ENCODE data around the gene IRF8. TPM values are rescaled to one million over a fixed set of nuclear protein-coding genes. Genes with fewer than 3 reads are reported as not detected.
"Not testable (repeated sequence)": the region's sequence is repeated elsewhere in the genome, so short reads cannot be mapped to it uniquely, and the experiment has no call there.

The IRF8 gene
- total RNA-seq, 2 donors from 2014 or later = 41.9 to 48.7 TPM

- ATAC-seq (no peak), DNase-seq (no peak)
- intact Hi-C loops (cut with DNase I, micrococcal nuclease) = no loop called here
Measured at GRCh38 chr16:85885537-85885936, 13.4 kb upstream of the IRF8 start.

GRCh38 chr16:85888405-85889331 lies 10.3 kb upstream of the IRF8 start:
- intact Hi-C loops (cut with DNase I, micrococcal nuclease) = no loop called here
- DNase-seq = no peak
- ATAC-seq = no peak

- ATAC-seq = peak; percentile 82
- intact Hi-C loops (cut with DNase I, micrococcal nuclease) = no loop called here
- peak in 1 of 2 donors; percentile 58 for DNase-seq
Measured at GRCh38 chr16:85891033-85891775, 7.8 kb upstream of the IRF8 start.

- intact Hi-C loops (cut with DNase I, micrococcal nuclease) = no loop called here
Measured at GRCh38 chr16:85891776-85892166, 7.2 kb upstream of the IRF8 start.

GRCh38 chr16:85892760-85893159 lies 6.2 kb upstream of the IRF8 start:
- ATAC-seq = no peak
- intact Hi-C loops (cut with DNase I, micrococcal nuclease) = no loop called here
- no peak for DNase-seq

More at GRCh38 chr16:85891776-85892166, 7.2 kb upstream of the IRF8 start:
- ATAC-seq (peak; percentile 82), DNase-seq (no peak)

- intact Hi-C loops (cut with DNase I, micrococcal nuclease) = no loop called here
- DNase-seq = peak; percentile 62 to 63
- ATAC-seq = peak; percentile 52
Measured at GRCh38 chr16:85894266-85894665, 4.7 kb upstream of the IRF8 start.

- intact Hi-C loops (cut with DNase I, micrococcal nuclease) = no loop called here
- no peak for DNase-seq
- peak; percentile 18 for ATAC-seq
Measured at GRCh38 chr16:85897382-85897781, 1.6 kb upstream of the IRF8 start.

GRCh38 chr16:85899444-85899843 lies 482 bp downstream of the IRF8 start:
- ATAC-seq (no peak), DNase-seq (no peak)
- intact Hi-C loops (cut with DNase I, micrococcal nuclease) = no loop called here

- ATAC-seq (peak; percentile 42), DNase-seq (no peak)
- intact Hi-C loops (cut with DNase I, micrococcal nuclease) = no loop called here
Measured at GRCh38 chr16:85900027-85900792, 1.2 kb downstream of the IRF8 start.

GRCh38 chr16:85901110-85901509 lies 2.1 kb downstream of the IRF8 start:
- DNase-seq = no peak
- ATAC-seq = no peak
- intact Hi-C loops (cut with DNase I, micrococcal nuclease) = no loop called here

GRCh38 chr16:85901773-85902365 lies 2.9 kb downstream of the IRF8 start:
- no peak for DNase-seq
- intact Hi-C loops (cut with DNase I, micrococcal nuclease) = no loop called here
- peak; percentile 10 for ATAC-seq

- intact Hi-C loops (cut with DNase I, micrococcal nuclease) = no loop called here
- DNase-seq (no peak), ATAC-seq (no peak)
Measured at GRCh38 chr16:85902366-85903155, 3.6 kb downstream of the IRF8 start.

GRCh38 chr16:85903559-85903958 lies 4.6 kb downstream of the IRF8 start:
- intact Hi-C loops (cut with DNase I, micrococcal nuclease) = no loop called here
- ATAC-seq (no peak), DNase-seq (peak in 1 of 2 donors; percentile 22)

- ATAC-seq (no peak), DNase-seq (no peak)
- intact Hi-C loops (cut with DNase I, micrococcal nuclease) = no loop called here
Measured at GRCh38 chr16:85905110-85906095, 6.4 kb downstream of the IRF8 start.

GRCh38 chr16:85906349-85906748 lies 7.4 kb downstream of the IRF8 start:
- DNase-seq = no peak
- intact Hi-C loops (cut with DNase I, micrococcal nuclease) = no loop called here
- ATAC-seq = no peak

GRCh38 chr16:85907231-85907630 lies 8.3 kb downstream of the IRF8 start:
- intact Hi-C loops (cut with DNase I, micrococcal nuclease); ATAC-seq; DNase-seq: not testable (repeated sequence)

- intact Hi-C loops (cut with DNase I, micrococcal nuclease) = no loop called here
- DNase-seq (no peak), ATAC-seq (no peak)
Measured at GRCh38 chr16:85908444-85908843, 9.5 kb downstream of the IRF8 start.

Data from left colon (tissue), 2 donors.